MM.1S (cell line): Measurements from ENCODE around the gene RNF150.

Source experiments
- DNase-seq: peaks from one replicate; pipeline ENCODE4 v3.0.0-alpha.2; 2015
- H2AFZ ChIP-seq: fragments of 300-600 bp; sonication (generic); 2 replicates; pipeline ENCODE4 v1.6.0; 2016; ENCODE audit warnings: antibody characterized with exemption, low read length
- H3F3A ChIP-seq: fragments of 300-600 bp; sonication (generic); 2 replicates; pipeline ENCODE4 v1.6.1; 2016; ENCODE audit warnings: mild to moderate bottlenecking, antibody characterized with exemption, low read length, moderate library complexity, mixed read lengths; ENCODE audit not compliant: insufficient read depth
- H3K27ac ChIP-seq: fragments of 300-600 bp; sonication (generic); 2 replicates; pipeline ENCODE4 v1.5.1; 2016; ENCODE audit warnings: mild to moderate bottlenecking, low read length
- H3K27me3 ChIP-seq: fragments of 300-600 bp; sonication (generic); replicated peaks from 2 replicates; pipeline ENCODE4 v1.6.0; 2016; ENCODE audit warnings: low read length; ENCODE audit not compliant: insufficient read depth
- H3K36me3 ChIP-seq: fragments of 300-600 bp; sonication (generic); replicated peaks from 2 replicates; pipeline ENCODE4 v1.6.1; 2016; ENCODE audit warnings: mild to moderate bottlenecking, low read length, mixed read lengths; ENCODE audit not compliant: insufficient read depth
- H3K4me1 ChIP-seq: fragments of 300-600 bp; sonication (generic); 2 replicates; pipeline ENCODE4 v1.6.1; 2016; ENCODE audit warnings: low read length, mixed read lengths
- H3K4me2 ChIP-seq: fragments of 300-600 bp; sonication (generic); 2 replicates; pipeline ENCODE4 v1.6.0; 2016; ENCODE audit warnings: low read depth, low read length
- H3K4me3 ChIP-seq: fragments of 300-600 bp; sonication (generic); 2 replicates; pipeline ENCODE4 v1.5.1; 2016; ENCODE audit warnings: low read length, mixed read lengths
- H3K79me2 ChIP-seq: fragments of 300-600 bp; sonication (generic); 2 replicates; pipeline ENCODE4 v1.6.1; 2016; ENCODE audit warnings: mixed run types, low read length, mixed read lengths
- H3K9ac ChIP-seq: fragments of 300-600 bp; sonication (generic); 2 replicates; pipeline ENCODE4 v1.6.1; 2016; ENCODE audit warnings: low read length, mixed read lengths
- H3K9me2 ChIP-seq: fragments of 300-600 bp; sonication (generic); replicated peaks from 2 replicates; pipeline ENCODE4 v1.6.1; 2016; ENCODE audit warnings: mild to moderate bottlenecking, low read length, mixed read lengths; ENCODE audit not compliant: insufficient read depth
- H3K9me3 ChIP-seq: fragments of 300-600 bp; sonication (generic); replicated peaks from 2 replicates; pipeline ENCODE4 v1.6.1; 2016; ENCODE audit warnings: mild to moderate bottlenecking, low read length, mixed read lengths; ENCODE audit not compliant: insufficient read depth
- H4K20me1 ChIP-seq: fragments of 300-600 bp; sonication (generic); 2 replicates; pipeline ENCODE4 v1.6.1; 2016; ENCODE audit warnings: mild to moderate bottlenecking, low read length, moderate library complexity, mixed read lengths; ENCODE audit not compliant: insufficient read depth
- EZH2 ChIP-seq: fragments of 300-600 bp; sonication (generic); optimal IDR thresholded peaks from 2 replicates; pipeline ENCODE3; 2017; ENCODE audit warnings: low read depth, mild to moderate bottlenecking, antibody characterized with exemption, low read length, mixed read lengths
- EZH2phosphoT487 ChIP-seq: fragments of 300-600 bp; sonication (generic); IDR thresholded peaks from 2 replicates; pipeline ENCODE4 v1.6.1; 2018; ENCODE audit warnings: antibody characterized with exemption, low read length
- TF ChIP-seq, protein P1 (sequence below): fragments of 300-600 bp; sonication (generic); IDR thresholded peaks from 2 replicates; pipeline ENCODE4 v1.5.1; 2016; ENCODE audit warnings: antibody characterized with exemption, low read length, mixed read lengths

Gene RNF150

DNA sequence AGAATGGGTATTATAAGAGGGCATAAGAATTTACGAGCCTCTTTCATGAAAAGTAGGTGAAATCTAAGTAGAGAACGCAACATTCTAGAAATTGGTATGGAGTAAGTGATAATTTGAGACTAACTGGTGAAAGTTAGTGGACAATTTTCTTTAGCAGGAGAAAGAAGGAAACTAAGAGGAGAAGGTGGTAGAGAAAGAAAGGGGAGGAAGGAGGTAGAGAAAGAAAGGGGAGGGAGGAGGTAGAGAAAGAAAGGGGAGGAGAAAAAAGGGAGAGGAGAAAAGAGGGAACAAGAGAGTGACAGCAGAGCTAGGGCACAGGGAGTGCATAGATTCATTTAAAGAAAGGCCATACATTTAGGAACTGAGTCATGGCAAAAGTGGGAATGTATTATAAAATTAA is 94.1 kb downstream of the RNF150 start:
- Histone ChIP-seq H4K20me1 (no peaks in the 10 kb centered on the region), H3K27me3 (no peaks in the 10 kb centered on the region), H3K4me1 (no peaks in the 10 kb centered on the region), H3K9ac (no peak overlapping the region), H3K4me3 (no peak overlapping the region), H3F3A (no peaks in the 10 kb centered on the region), H3K36me3 (no peaks in the 10 kb centered on the region), H3K27ac (no peak overlapping the region), H3K4me2 (no peak overlapping the region), H3K9me3 (no peaks in the 10 kb centered on the region), H3K9me2 (no peaks in the 10 kb centered on the region), H3K79me2 (no peaks in the 10 kb centered on the region), H2AFZ (no peak overlapping the region)
- DNase-seq: no peak
- TF ChIP-seq EZH2: no peak
- TF ChIP-seq, protein P1, sequence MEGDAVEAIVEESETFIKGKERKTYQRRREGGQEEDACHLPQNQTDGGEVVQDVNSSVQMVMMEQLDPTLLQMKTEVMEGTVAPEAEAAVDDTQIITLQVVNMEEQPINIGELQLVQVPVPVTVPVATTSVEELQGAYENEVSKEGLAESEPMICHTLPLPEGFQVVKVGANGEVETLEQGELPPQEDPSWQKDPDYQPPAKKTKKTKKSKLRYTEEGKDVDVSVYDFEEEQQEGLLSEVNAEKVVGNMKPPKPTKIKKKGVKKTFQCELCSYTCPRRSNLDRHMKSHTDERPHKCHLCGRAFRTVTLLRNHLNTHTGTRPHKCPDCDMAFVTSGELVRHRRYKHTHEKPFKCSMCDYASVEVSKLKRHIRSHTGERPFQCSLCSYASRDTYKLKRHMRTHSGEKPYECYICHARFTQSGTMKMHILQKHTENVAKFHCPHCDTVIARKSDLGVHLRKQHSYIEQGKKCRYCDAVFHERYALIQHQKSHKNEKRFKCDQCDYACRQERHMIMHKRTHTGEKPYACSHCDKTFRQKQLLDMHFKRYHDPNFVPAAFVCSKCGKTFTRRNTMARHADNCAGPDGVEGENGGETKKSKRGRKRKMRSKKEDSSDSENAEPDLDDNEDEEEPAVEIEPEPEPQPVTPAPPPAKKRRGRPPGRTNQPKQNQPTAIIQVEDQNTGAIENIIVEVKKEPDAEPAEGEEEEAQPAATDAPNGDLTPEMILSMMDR: no peak
- TF ChIP-seq EZH2phosphoT487: no peak

GRCh38 chr4:141038428-141038827 is 94.8 kb downstream of the RNF150 start:
- no peak overlapping the region for H3K9ac ChIP-seq
- TF ChIP-seq EZH2 (no peak), EZH2phosphoT487 (no peak)
- TF ChIP-seq, protein P1: no peak
- H2AFZ ChIP-seq: no peak overlapping the region

GRCh38 chr4:141037446-141037845 is 95.8 kb downstream of the RNF150 start:
- no peak for DNase-seq
- Histone ChIP-seq H3K9me2 (no peaks in the 10 kb centered on the region), H3K36me3 (no peaks in the 10 kb centered on the region), H3K4me1 (no peaks in the 10 kb centered on the region), H3K9me3 (no peaks in the 10 kb centered on the region), H3K27ac (no peak overlapping the region), H3K79me2 (no peaks in the 10 kb centered on the region), H3K9ac (no peak overlapping the region), H2AFZ (no peak overlapping the region), H3K4me2 (no peak overlapping the region), H3K27me3 (no peaks in the 10 kb centered on the region), H4K20me1 (no peaks in the 10 kb centered on the region), H3K4me3 (no peak overlapping the region), H3F3A (no peaks in the 10 kb centered on the region)
- TF ChIP-seq, protein P1: no peak
- TF ChIP-seq EZH2phosphoT487: no peak
- TF ChIP-seq EZH2: no peak

More at GRCh38 chr4:141038428-141038827, 94.8 kb downstream of the RNF150 start:
- Histone ChIP-seq H3F3A (no peaks in the 10 kb centered on the region), H3K27ac (no peak overlapping the region), H3K36me3 (no peaks in the 10 kb centered on the region), H4K20me1 (no peaks in the 10 kb centered on the region), H3K4me1 (no peaks in the 10 kb centered on the region), H3K4me3 (no peak overlapping the region), H3K79me2 (no peaks in the 10 kb centered on the region), H3K9me3 (no peaks in the 10 kb centered on the region), H3K27me3 (no peaks in the 10 kb centered on the region), H3K9me2 (no peaks in the 10 kb centered on the region), H3K4me2 (no peak overlapping the region)
- DNase-seq: no peak
